ENCODE results near the gene ARID3A.
"Not testable (repeated sequence)": the region's sequence is repeated elsewhere in the genome, so short reads cannot be mapped to it uniquely, and the experiment has no call there.

Gene ARID3A

GRCh38 chr19:1018932-1019615 lies 93.2 kb downstream of the ARID3A start:
- DNase-seq = no peak

DNA sequence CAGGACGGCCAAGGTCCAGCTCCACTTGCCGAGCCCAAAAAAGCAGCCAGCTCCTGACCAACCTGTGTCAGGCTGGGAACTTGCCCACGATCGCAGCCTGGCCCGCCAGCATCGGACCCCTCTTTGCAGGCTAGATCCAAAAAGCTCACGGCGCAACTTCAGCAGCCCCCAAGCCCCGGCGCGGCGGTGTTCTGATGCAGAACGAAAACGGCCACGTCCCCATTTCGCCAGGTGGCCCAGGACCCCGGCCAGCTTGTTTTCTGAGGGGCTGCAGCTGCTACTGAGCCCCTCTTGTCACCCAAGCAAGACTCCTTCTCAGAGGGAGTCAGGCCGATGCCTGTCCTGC lies 93.8 kb downstream of the ARID3A start:
- no peak for DNase-seq

DNA sequence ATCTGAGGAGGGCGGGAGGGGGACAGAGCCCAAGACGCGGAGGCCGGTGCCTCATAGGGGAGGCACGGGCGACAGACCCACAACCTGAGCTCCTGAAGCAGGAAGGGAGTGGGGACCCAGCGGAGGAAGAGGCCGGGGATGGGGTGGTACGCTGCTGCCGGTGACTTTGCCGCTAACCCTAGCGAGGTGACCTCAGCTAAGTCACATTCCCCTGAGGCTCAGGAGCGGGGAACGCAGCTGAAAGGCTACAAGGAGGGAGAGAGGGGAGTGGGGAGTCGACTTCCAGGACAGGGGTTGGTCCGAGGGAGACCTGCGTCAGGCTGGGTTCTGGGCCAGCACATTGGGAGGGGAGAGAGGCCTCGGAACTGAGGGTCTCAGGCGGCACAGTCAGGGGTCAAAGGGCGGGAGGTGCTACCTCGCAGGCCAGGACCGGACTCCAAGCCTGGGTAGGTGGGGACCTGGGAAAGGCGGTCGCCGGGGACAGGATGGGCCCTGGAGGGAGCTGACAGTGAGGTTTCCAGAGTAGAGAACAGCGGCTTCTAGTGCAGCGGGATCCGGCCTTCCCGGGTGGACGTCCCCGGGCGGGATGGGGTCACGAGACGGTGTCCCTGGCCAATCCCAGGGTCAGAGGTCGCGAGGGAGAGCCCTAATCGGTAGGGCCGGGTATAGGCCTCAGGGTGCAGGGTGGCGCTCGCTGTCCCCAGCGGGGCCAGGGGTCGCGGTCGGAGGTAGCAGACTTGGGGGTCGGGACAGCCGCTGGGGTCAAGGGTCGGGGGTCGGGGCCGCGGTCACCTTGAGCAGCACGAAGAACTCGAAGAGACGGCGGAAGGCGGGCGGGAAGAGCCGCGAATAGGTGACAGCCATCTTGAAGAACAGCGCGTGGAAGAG lies 94.4 kb downstream of the ARID3A start:
- no peak for DNase-seq

DNA sequence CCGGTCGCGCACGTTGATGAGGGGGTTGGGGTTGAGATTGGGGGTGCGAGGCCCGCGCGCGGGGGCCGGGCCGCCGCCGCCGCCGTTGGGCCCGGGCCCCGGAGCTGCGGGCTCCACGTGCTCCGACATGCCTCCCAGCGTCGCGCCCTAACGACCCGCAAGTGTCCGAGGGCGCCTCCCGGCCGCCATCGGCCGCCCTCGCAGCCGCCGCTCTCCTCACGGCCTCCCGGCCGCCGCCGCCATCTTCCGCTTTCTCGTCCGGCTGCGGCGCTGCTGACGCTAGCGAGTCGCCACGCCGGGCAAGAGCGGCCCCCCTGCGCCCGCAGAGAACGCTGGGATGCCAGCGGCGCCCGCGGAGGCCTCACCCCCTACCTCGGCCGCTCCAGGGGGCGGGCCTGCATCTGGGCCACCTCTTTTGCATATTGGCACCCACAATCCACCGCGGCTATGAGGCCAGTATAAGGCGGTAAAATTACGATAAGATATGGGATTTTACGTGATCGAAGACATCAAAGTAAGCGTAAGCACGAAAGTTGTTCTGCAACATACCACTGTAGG lies 95.1 kb downstream of the ARID3A start, which contains the start of gene TMEM259:
Gene TMEM259 (minus strand): TSS at position 256 of the 558 bp plus-strand sequence. CDS start 127 bp downstream, at position 129.
- DNase-seq = peak; percentile 98

DNA sequence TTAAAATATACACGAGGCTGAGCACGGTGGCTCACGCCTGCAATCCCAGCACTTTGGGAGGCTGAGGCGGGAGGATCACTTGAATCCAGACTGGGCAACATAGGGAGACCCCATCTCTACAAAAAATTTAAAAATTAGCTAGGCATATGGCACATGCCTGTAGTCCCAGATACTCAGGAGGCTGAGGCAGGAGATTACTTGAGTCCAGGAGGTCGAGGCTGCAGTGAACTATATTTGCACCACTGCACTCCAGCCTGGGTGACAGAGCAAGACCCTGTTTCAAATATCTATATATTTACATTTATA lies 98.0 kb downstream of the ARID3A start:
- not testable (repeated sequence) for DNase-seq

GRCh38 chr19:1025080-1025479 lies 99.2 kb downstream of the ARID3A start:
- DNase-seq = not testable (repeated sequence)

All from fibroblast of upper back skin (primary cell).